Uterus (tissue), 4 donors: ENCODE data around the gene ADGRL4. TPM values are rescaled to one million over a fixed set of nuclear protein-coding genes. Genes with fewer than 3 reads are reported as not detected.

Source experiments
- DNase-seq, 2 donors: peaks; one replicate each; pipeline ENCODE4 v3.0.0-alpha.2; 2019 to 2020
- H3K27ac ChIP-seq, 2 donors: fragments of 200-600 bp; sonication (generic); 1 replicate in 1 of 2; 2 replicates in 1 of 2; pipeline ENCODE4 v1.5.1; 2016 to 2018
- H3K27me3 ChIP-seq, 2 donors: fragments of 200-600 bp; sonication (generic); one replicate each; pipeline ENCODE4 v1.5.1; 2018 to 2019; ENCODE audit warnings: control low read depth in 1 of 2
- H3K36me3 ChIP-seq, 2 donors: fragments of 200-600 bp; sonication (generic); one replicate each; pipeline ENCODE4 v1.5.1; 2019; ENCODE audit warnings: control low read depth in 1 of 2
- H3K4me1 ChIP-seq, 2 donors: fragments of 200-600 bp; sonication (generic); one replicate each; pipeline ENCODE4 v1.5.1; 2018 to 2019; ENCODE audit warnings: control low read depth in 1 of 2
- H3K4me3 ChIP-seq, 2 donors: fragments of 200-600 bp; sonication (generic); 1 replicate in 1 of 2; 2 replicates in 1 of 2; pipeline ENCODE4 v1.5.1; 2018 to 2019; ENCODE audit warnings: mild to moderate bottlenecking in 1 of 2
- H3K9me3 ChIP-seq, 2 donors: fragments of 200-600 bp; sonication (generic); one replicate each; pipeline ENCODE4 v1.5.1; 2019; ENCODE audit warnings: control low read depth in 1 of 2
- CTCF ChIP-seq, 4 experiments: fragments of 200-600 bp in 2 of 4; fragments of 450-650 bp in 2 of 4; sonication (generic) in 2 of 4; IDR thresholded peaks; one replicate each; pipeline ENCODE4 v1.5.1; 2016 to 2019; ENCODE audit warnings: antibody characterized with exemption in 4 of 4, mild to moderate bottlenecking in 2 of 4, moderate library complexity in 1 of 4
- POLR2A ChIP-seq, 2 donors: fragments of 450-650 bp; IDR thresholded peaks; one replicate each; pipeline ENCODE4 v1.6.1; 2016; ENCODE audit warnings: antibody characterized with exemption in 2 of 2, mild to moderate bottlenecking in 1 of 2, moderate library complexity in 1 of 2
- intact Hi-C: fragments of 100-400 bp; cut with DNase I; formaldehyde crosslinking; loops from one replicate; pipeline ENCODE4 v1.15.1; 2023; ENCODE audit warnings: low total_unique reads
- total RNA-seq, 4 donors: library from RNA; depleted of rRNA in 3 of 4; stranded (reverse); fragments of >200 nt in 3 of 4; gene quantifications; one replicate each; pipeline versions ENCODE4 v1.1.0 to v1.2.4, GENCODE V29; 2014 to 2023
- donor health status: DM: yes; HTN: yes; CAD: no.

The ADGRL4 gene
- total RNA-seq, 4 donors from 2014 or later: 19.0 to 54.9 (median 30.3) TPM

DNA sequence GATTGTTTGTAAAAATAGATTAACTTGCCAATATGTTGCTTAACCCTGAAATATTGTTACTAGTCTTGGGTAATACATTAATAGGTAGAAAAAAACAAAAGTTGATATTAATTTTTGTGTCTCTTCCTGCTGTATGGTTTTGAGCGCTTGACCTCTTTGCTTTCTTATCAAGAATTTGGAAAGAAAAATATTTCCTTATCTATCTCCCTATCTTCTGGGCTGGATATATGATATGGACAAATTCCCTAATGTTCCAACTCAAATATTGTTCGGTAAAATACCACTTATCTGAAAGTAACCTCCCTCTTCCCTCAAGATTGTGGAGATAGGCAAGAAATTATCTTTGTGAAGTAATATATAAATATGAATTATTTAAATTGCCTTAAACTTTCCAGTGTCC, 57.3 kb downstream of the ADGRL4 start:
- DNase-seq: no peak

GRCh38 chr1:78919150-78919549, 87.4 kb downstream of the ADGRL4 start:
- Histone ChIP-seq H3K27me3 (no peaks in the 10 kb centered on the region), H3K4me3 (no peak overlapping the region), H3K4me1 (no peaks in the 10 kb centered on the region), H3K27ac (no peak overlapping the region), H3K9me3 (no peaks in the 10 kb centered on the region), H3K36me3 (no peaks in the 10 kb centered on the region)
- TF ChIP-seq POLR2A (IDR thresholded peaks at IDR 0.05) (no peak), CTCF (IDR thresholded peaks at IDR 0.05) (no peak)
- no peak for DNase-seq
- intact Hi-C loops: no loop called here

More for the DNA sequence above, 57.3 kb downstream of the ADGRL4 start:
- H3K9me3 ChIP-seq: no peaks in the 10 kb centered on the region
- TF ChIP-seq POLR2A (IDR thresholded peaks at IDR 0.05) (no peak), CTCF (IDR thresholded peaks at IDR 0.05) (no peak)
- H3K27ac ChIP-seq: no peak overlapping the region
- no peaks in the 10 kb centered on the region for H3K4me1 ChIP-seq
- H3K36me3 ChIP-seq: no peaks in the 10 kb centered on the region
- intact Hi-C loops: no loop called here
- H3K4me3 ChIP-seq: no peak overlapping the region
- no peaks in the 10 kb centered on the region for H3K27me3 ChIP-seq

GRCh38 chr1:78918157-78918556, 88.4 kb downstream of the ADGRL4 start:
- H3K9me3 ChIP-seq: no peaks in the 10 kb centered on the region
- H3K36me3 ChIP-seq: no peaks in the 10 kb centered on the region
- no peaks in the 10 kb centered on the region for H3K4me1 ChIP-seq
- H3K4me3 ChIP-seq: no peak overlapping the region
- no peak for DNase-seq
- no peak overlapping the region for H3K27ac ChIP-seq
- TF ChIP-seq CTCF (IDR thresholded peaks at IDR 0.05) (no peak), POLR2A (IDR thresholded peaks at IDR 0.05) (no peak)
- intact Hi-C loops: no loop called here
- no peaks in the 10 kb centered on the region for H3K27me3 ChIP-seq

GRCh38 chr1:78916986-78917385, 89.5 kb downstream of the ADGRL4 start:
- intact Hi-C loops: no loop called here
- no peak overlapping the region for H3K27ac ChIP-seq
- TF ChIP-seq POLR2A (IDR thresholded peaks at IDR 0.05) (no peak), CTCF (IDR thresholded peaks at IDR 0.05) (no peak)
- H3K36me3 ChIP-seq: no peaks in the 10 kb centered on the region
- DNase-seq: no peak
- H3K27me3 ChIP-seq: no peaks in the 10 kb centered on the region
- no peaks in the 10 kb centered on the region for H3K4me1 ChIP-seq
- H3K9me3 ChIP-seq: no peaks in the 10 kb centered on the region
- no peak overlapping the region for H3K4me3 ChIP-seq

DNA sequence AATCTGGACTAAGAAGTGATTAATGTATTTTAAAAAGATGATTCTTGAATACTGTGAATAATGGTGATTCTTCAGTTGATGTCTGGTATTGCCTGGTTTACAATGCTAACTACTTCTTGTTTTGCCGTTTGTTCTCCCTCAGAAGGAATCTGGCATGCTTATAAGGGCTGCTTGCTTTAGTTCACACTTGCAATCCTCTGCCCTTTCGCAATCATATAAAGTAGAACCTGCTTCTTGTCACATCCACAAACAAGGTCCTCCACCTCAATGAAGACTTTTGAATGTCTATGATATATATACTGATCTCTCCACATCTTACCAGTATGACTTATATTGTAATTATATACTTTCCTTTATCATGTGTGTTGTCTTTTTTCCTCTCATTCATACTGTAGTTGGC, 92.6 kb downstream of the ADGRL4 start:
- TF ChIP-seq CTCF (IDR thresholded peaks at IDR 0.05) (no peak), POLR2A (IDR thresholded peaks at IDR 0.05) (no peak)
- Histone ChIP-seq H3K27me3 (no peaks in the 10 kb centered on the region), H3K9me3 (no peaks in the 10 kb centered on the region), H3K36me3 (no peaks in the 10 kb centered on the region), H3K4me3 (no peak overlapping the region), H3K27ac (no peak overlapping the region), H3K4me1 (no peaks in the 10 kb centered on the region)
- DNase-seq: no peak
- intact Hi-C loops: no loop called here
